GM12878 (cell line): ENCODE data around the gene PLEKHG2. TPM values are rescaled to one million over a fixed set of nuclear protein-coding genes. Genes with fewer than 3 reads are reported as not detected.

Experiments
- BCL3 ChIP-seq: IDR thresholded peaks from 2 replicates; pipeline ENCODE4 v1.6.1; 2011; ENCODE audit warnings: borderline replicate concordance, low read depth, mild to moderate bottlenecking, moderate library complexity, low read length; ENCODE audit not compliant: insufficient read depth, poor library complexity, severe bottlenecking
- E4F1 ChIP-seq: fragments of 450-650 bp; IDR thresholded peaks from 2 replicates; pipeline ENCODE4 v1.6.1; 2018; ENCODE audit warnings: borderline replicate concordance, mild to moderate bottlenecking; ENCODE audit not compliant: partially characterized antibody
- REST ChIP-seq: IDR thresholded peaks from 2 replicates; pipeline ENCODE4 v1.6.1; 2012; ENCODE audit warnings: mild to moderate bottlenecking, low read depth, low read length
- STAT1 ChIP-seq: fragments of 450-650 bp; conservative IDR thresholded peaks from 2 replicates; pipeline ENCODE4 v1.6.1; 2014; ENCODE audit warnings: antibody characterized with exemption, mild to moderate bottlenecking
- TARDBP ChIP-seq: IDR thresholded peaks from 2 replicates; pipeline ENCODE4 v1.6.1; 2016; ENCODE audit warnings: borderline replicate concordance
- YBX1 ChIP-seq: fragments of 450-650 bp; IDR thresholded peaks from 2 replicates; pipeline ENCODE4 v1.6.1; 2016; ENCODE audit warnings: antibody characterized with exemption
- ZBTB4 ChIP-seq: fragments of 450-650 bp; formaldehyde crosslinking; IDR thresholded peaks from 2 replicates; pipeline ENCODE4 v1.4.0; 2022; ENCODE audit warnings: mild to moderate bottlenecking, moderate library complexity
- ZBTB40 ChIP-seq: fragments of 450-650 bp; IDR thresholded peaks from 2 replicates; pipeline ENCODE4 v1.6.1; 2016; ENCODE audit warnings: mild to moderate bottlenecking, moderate library complexity, borderline replicate concordance
- ZZZ3 ChIP-seq: IDR thresholded peaks from 2 replicates; pipeline ENCODE4 v1.6.1; 2011; ENCODE audit warnings: low read depth; ENCODE audit not compliant: control insufficient read depth, insufficient read length
- polyA plus RNA-seq, 11 experiments: library from polyadenylated mRNA; depleted of rRNA in 4 of 11; unstranded in 6 of 11; stranded (reverse) in 5 of 11; fragments of >200 nt; fragmentation: Nextera tagmentation in 4 of 11; fragmentation: Illumina TruSeq in 1 of 11; extraction: Ambion mirVana in 4 of 11; extraction: Trizol in 1 of 11; gene quantifications; 1 replicate in 1 of 11; 2 replicates in 10 of 11; pipeline versions ENCODE4 v1.2.1 to v1.2.3, GENCODE V29; 2011 to 2016; ENCODE audit warnings: inconsistent platforms in 2 of 11, missing spikeins in 2 of 11, low read depth in 1 of 11
- total RNA-seq, 4 experiments: library from RNA; depleted of rRNA in 3 of 4; stranded (reverse); fragments of >200 nt in 3 of 4; fragmentation: Illumina TruSeq in 1 of 4; extraction: Trizol in 1 of 4; gene quantifications; 2 replicates each; pipeline versions ENCODE4 v1.2.1 to v1.2.3, GENCODE V29; 2013 to 2021

Gene PLEKHG2
- total and polyA plus RNA-seq, 10 of the 15 experiments (the other 5 are each of a cell fraction or from before 2014, with no cell fraction given) = 3.0 to 62.5 (median 17.2) TPM

- TF ChIP-seq ZBTB40 (no peak), REST (no peak), YBX1 (no peak), ZBTB4 (CRISPR knock-in tag) (no peak), BCL3 (no peak), STAT1 (no peak), TARDBP (no peak), ZZZ3 (no peak), E4F1 (no peak)
Measured at GRCh38 chr19:39413272-39413910, 922 bp downstream of the PLEKHG2 start (continued).
